ENCODE data around the gene PHETA2.

The PHETA2 gene

DNA sequence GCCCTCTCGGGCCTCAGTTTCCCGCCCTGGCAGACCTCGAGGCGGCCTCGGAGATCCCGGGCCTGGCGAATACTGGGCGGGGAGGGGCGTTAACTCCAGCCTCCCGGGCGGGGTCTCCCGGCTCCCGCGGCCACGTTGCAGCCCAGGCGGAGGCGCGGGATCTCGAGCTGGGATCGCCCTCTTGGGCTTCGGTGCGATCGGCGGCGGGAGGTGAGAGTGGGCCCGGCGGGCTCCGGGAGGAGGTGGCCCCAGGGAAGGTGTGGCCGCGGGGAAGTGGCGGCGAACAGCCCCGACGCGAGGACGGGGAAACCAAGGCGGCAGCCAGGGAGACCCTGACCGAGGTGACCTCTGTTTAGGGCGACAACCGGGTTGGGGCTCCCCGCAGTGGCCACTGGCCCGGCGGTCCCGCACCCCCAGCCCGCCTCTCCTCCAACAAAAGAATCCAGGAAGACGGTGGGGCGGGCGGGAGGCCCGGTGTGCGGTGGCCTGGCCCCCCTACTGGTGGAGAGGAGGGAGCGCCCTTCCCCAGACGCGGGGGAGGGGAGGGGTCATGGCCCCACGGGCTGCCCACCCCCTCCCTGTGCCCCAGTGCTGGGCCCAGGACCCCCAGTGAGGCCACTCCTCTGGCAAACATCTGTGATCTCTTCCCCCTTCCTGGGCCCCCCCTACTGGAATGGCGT lies at the start of gene PHETA2:
TSS of gene PHETA2 (plus strand) at position 117 of the 680 bp plus-strand sequence. CDS start 3,046 bp downstream, outside the sequence.
- DNase-seq: peak; percentile 68

GRCh38 chr22:42025421-42025820 lies 48.6 kb upstream of the PHETA2 start:
- no peak for DNase-seq

GRCh38 chr22:42026705-42027104 lies 47.3 kb upstream of the PHETA2 start:
- no peak for DNase-seq

- peak; percentile 12 for DNase-seq
Measured at GRCh38 chr22:42033263-42034181, 40.5 kb upstream of the PHETA2 start.

- no peak for DNase-seq
Measured at GRCh38 chr22:42035256-42035655, 38.8 kb upstream of the PHETA2 start.

DNA sequence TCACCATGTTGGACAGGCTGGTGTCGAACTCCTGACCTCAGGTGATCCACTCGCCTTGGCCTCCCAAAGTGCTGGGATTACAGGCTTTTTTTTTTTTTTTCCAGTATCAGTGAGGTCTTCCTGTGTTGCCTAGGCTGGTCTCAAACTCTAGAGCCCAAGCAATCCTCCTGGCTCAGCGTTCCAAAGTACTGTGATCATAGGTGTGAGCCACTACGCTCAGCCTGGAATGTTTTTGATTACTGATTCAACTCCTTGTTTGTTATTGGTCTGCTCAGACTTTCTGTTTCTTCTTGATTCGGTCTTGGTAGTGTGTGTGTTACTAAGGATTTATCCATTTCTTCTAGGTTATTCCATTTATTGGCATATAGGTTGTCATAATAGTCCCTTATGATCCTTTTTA lies 34.8 kb upstream of the PHETA2 start:
- DNase-seq: no peak

DNA sequence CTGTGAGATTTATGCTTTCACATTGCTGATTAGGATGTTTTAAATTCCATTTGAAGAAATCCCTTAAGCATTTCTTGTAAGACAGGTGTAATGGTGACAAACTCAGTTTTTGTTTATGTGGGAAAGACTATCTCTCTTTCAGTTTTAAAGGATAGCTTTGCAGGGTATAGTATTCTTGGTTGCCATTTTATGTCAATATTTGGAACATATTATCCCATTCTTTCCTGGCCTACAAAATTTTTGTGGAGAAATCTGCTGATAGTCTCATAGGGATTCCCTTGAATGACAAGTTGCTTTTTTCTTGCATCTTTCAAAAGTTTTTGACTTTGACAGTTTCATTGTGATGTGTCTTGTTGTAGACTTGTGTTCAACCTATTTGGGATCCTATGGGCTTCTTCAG lies 32.3 kb upstream of the PHETA2 start:
- DNase-seq: no peak

GRCh38 chr22:42050641-42051180 lies 23.3 kb upstream of the PHETA2 start:
- no peak for DNase-seq

- no peak for DNase-seq
Measured at GRCh38 chr22:42052765-42053164, 21.3 kb upstream of the PHETA2 start.

DNA sequence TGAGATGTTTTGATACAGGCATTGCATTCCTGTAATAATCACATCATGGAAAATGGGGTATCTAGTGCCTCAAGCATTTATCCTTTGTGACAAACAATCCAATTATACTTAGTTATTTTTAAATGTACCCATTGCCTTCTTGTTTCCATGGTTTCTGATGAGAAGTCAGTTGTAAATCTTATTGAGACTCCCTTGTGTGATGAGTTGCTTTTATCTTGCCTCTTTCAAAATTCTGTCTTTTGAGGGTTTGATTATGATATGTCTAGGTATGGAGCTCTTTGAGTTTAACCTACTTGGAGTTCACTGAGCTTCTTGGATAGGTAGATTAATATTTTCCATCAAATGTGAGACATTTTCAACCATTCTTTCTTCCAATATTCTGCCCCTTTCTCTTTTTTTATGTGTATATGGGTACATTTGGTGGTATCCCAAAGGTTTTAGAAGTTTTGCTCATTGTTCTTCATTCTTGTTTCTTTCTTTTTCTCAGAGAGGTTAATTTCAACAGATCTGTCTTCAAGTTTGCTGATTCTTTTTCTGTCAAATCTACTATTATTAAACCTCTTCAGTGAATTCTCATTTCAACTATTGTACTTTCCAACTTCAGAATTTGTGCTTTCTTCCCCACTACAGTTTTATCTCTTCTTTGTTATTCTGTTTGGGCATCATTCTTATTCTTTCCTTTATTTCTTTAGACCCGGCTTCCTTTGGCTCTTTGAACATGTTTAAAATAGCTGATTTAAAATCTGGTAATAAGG lies 17.1 kb upstream of the PHETA2 start:
- no peak for DNase-seq

DNA sequence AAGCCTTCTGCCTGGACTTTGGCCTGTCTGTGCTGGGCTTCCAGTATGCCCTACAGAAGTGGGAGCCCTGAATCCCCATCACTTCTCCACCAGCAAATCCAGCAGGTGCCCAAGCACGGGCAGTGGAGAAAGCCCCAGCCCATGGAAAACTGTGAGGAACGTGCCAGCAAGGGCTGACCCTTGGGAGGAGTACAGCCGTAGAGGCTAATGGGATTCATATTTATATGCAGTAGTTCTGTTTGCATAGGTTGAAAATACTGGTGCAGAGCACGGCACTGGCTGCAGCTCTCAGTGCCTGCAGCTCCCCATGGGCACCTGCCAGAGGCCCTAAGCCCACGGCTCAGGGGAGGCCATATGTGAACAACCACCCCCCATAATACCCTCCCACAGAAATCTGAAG lies 13.6 kb upstream of the PHETA2 start:
- no peak for DNase-seq

- DNase-seq: no peak
Measured at GRCh38 chr22:42061041-42061440, 13.0 kb upstream of the PHETA2 start.

DNA sequence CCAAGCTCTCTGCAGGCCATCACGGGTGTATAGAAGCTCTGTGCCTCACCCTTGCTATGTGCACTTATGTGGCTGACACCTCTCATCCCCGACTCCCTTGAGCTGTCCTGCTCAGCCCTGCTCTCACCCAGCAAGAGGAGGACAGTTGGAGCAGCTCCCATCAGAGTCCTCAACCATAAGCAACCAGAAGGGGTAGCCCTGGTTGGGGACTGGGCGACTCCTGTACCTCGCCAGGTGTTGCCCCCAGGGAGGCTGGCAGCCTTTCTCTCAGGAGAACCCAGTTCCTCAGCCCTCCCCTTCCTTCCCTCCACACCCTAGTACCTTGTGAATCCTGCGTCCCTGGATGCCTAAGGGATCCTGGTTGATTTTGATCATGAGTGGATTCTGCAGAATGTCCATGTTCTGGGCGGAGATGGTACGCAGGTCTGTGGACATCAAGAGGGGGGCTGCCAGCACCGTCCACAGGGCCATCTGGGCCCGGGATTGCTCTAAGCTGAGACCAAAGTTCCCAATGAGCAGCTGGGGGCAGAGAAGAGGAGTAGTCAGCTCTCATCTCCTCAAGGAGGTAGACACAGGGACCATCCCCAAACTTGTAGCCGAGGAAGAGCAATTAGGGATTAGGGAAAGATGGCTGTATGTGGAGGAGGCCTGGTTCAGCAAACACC lies 11.4 kb upstream of the PHETA2 start:
- no peak for DNase-seq

DNA sequence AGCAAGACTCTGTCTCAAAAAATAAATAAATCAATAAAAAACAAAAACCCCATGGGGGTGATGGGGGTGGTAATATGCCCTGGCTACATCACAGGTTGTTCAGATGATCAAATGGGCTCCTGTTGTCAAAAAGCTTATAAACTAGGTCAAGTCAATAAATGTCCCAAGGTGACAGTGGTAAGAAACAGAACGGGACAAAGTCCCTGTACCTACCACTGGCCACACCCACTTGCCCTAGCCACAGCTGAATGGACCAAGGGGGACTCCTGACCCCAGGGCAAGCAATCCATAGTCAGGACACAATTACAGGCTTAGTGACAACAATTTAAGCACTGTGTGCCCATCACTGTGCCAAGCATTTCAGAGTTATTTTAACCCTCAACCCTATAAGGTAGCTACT lies 9.4 kb upstream of the PHETA2 start:
- DNase-seq: no peak

- no peak for DNase-seq
Measured at GRCh38 chr22:42065438-42066125, 8.5 kb upstream of the PHETA2 start.

- DNase-seq: no peak
Measured at GRCh38 chr22:42066126-42066761, 7.8 kb upstream of the PHETA2 start.

GRCh38 chr22:42066937-42067336 lies 7.1 kb upstream of the PHETA2 start:
- no peak for DNase-seq

DNA sequence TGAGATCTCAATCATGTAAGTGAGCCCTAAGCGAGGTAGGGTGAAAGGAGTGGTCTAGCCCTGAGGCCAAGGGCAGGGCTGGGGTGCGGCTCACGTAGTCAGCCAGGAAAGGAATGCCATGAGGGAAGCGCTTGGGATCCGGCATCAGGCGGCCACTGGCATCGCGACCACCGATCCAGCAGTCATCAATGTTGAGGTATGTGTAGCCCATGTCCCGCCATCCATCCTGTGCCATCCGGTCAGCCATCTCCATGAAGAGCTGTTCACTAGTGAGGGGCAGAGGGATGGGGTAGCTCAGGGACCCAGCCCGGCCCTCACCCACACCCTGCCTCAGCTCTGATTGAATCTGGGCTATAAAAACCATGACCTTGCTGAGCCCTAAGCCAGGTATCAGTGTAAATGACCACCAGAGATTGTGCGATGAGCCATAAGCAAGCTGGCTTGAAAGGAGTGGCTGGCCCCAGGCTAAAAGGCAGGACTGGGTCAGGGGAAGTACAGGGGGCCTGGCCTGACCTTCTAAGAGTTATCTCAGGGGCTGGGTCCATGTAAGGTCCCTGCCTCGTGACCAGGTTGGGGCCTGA lies 6.3 kb upstream of the PHETA2 start:
- no peak for DNase-seq

DNA sequence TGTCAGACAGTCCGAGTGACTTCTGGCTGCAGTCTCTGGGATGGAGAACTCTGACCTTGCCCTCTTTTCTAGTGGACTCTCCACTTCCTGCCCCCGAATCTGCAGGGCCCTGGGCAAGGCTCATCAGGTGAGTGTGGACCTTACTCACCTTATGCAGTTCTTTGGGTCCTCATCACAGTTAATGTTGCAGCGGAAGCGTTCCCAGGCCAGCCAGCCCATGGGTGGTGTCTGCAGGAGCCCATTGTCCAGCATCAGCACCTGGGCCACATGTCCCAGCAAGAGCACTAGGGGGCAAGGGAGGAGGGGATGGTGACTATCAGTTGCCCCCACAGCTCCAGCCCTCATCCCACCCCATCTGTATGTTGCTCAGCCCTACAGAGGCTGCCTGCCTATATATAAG lies 5.8 kb upstream of the PHETA2 start:
- DNase-seq: no peak

- no peak for DNase-seq
Measured at GRCh38 chr22:42069801-42070516, 4.1 kb upstream of the PHETA2 start.

All from activated CD4-positive, alpha-beta T cell treated with anti-CD3 and anti-CD28 coated beads for 48 hours (primary cell).